Stimulated activated naive CD8-positive, alpha-beta T cell treated with anti-CD3 and anti-CD28 coated beads, Interleukin-15, Interleukin-2, amounts not matched to agents 100 U/mL and 50 U/mL, for 24 hours (primary cell): ENCODE data around the gene OSCP1.
"Not testable (repeated sequence)": the region's sequence is repeated elsewhere in the genome, so short reads cannot be mapped to it uniquely, and the experiment has no call there.

Source experiments
- ATAC-seq: fragments of 150-1000 bp; cut with Tn5 transposase; one replicate; pipeline ENCODE4 v1.10.0; 2021
- DNase-seq: peaks from one replicate; pipeline ENCODE4 v3.0.0; 2021

OSCP1 gene, protein sequence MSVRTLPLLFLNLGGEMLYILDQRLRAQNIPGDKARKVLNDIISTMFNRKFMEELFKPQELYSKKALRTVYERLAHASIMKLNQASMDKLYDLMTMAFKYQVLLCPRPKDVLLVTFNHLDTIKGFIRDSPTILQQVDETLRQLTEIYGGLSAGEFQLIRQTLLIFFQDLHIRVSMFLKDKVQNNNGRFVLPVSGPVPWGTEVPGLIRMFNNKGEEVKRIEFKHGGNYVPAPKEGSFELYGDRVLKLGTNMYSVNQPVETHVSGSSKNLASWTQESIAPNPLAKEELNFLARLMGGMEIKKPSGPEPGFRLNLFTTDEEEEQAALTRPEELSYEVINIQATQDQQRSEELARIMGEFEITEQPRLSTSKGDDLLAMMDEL

DNA sequence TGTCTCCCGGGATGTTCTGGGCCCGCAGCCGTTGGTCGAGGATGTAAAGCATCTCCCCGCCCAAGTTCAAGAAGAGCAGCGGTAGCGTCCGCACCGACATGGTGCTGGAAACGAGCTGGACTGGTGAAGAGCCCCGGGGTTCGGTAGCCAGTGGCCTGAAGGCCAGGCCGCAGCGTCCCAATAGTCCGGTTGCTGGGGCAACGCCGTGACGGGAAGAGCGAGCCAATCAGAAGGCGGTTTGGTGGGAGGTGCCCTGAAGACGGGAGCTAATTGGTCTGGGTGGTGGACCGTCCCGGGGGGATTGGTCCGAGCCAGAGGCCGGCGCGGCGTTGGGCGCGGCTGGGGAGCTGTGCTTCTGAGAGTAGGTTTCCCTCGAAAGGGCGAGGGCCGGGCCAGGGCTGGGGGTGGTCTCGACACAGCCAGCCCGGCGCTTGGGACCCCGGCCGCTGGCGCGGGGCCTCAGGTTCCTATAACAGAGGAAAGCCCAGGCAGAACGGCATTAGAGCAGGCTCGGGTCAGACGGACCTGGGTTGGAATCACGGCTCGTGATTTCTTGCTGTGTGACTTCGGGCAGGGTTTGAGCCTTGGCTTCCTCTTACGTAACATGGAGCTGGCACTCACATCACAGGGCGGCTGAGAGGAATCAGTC is at the start of gene OSCP1:
TSS of gene OSCP1 (minus strand) at position 182 of the 649 bp plus-strand sequence. CDS start at position 100, 82 bp downstream.
- ATAC-seq (peak; percentile 99), DNase-seq (peak; percentile 90)

DNA sequence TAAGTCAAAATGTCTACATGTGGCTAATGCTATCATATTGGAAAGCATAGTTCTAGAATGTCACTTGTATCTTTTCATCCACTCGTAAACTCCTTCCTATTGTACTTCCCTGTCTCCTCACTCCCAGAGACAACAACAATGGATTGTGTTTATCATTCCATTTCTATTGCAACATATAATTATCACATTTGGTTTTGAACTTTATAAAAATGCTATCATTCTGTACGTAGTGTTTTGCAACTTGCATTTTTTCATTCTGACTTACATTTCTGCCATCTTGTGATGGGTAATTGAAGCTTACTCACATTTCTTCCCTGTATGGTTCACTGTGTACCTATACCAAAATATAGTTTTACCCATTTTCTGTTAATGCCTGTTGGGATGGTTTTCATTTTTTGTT is 47.0 kb upstream of the OSCP1 start:
- DNase-seq (no peak), ATAC-seq (no peak)

DNA sequence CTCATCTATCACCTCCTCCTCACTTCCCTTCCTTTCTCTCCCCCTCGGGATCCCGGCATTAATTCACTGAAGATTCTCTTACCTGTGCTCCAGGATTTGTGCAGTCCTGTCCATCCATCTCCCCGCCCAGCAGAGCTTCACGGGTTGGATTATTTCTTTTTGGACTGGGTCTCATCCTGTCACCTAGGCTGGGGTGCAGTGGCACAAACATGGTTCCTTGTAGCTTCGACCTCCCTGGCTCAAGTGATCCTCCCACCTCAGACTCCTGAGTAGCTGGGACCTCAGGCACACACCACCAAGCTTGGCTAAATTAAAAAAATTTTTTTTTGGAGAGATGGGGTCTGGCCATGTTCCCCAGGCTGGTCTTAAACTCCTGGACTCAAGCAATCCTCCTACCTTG is 44.7 kb upstream of the OSCP1 start:
- ATAC-seq = no peak

DNA sequence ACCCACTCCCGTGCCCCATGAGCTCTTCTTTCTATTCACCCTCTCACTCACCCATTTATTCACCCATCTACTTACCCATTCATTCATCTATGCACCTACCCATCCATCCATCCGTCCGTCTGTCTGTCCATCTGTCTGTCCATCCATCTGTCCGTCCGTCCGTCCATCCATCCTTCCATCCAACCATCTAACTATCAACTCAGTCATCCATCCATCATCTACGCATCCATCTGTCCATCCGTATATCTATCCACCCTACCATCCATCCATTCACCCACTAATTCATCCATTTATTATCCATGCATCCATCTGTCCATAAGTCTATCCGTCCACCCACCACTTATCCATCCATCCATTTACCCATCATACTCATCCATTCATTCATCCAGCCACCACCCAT is 43.3 kb upstream of the OSCP1 start:
- no peak for DNase-seq
- ATAC-seq = no peak

More for the DNA sequence above, 44.7 kb upstream of the OSCP1 start:
- no peak for DNase-seq

DNA sequence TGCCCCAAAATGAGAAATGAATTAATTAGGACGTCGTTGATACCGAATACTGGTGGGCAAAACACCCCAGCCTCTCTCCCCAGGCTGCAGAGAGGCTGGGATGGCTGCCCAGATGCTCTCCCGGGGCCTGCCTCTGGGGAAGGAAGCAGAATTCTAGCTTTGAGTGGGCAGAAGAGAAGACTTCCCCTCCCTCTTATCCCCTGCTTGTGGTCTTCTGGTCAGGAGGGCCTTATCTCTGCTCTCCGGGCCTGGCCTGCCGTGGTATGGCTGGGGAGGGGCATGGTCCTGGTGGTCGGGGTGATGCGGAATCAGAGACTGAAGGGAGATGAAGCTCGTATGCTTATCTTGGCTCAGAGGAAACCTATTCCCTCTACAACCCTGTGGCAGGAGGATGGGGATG is 42.2 kb upstream of the OSCP1 start:
- DNase-seq (no peak), ATAC-seq (no peak)

DNA sequence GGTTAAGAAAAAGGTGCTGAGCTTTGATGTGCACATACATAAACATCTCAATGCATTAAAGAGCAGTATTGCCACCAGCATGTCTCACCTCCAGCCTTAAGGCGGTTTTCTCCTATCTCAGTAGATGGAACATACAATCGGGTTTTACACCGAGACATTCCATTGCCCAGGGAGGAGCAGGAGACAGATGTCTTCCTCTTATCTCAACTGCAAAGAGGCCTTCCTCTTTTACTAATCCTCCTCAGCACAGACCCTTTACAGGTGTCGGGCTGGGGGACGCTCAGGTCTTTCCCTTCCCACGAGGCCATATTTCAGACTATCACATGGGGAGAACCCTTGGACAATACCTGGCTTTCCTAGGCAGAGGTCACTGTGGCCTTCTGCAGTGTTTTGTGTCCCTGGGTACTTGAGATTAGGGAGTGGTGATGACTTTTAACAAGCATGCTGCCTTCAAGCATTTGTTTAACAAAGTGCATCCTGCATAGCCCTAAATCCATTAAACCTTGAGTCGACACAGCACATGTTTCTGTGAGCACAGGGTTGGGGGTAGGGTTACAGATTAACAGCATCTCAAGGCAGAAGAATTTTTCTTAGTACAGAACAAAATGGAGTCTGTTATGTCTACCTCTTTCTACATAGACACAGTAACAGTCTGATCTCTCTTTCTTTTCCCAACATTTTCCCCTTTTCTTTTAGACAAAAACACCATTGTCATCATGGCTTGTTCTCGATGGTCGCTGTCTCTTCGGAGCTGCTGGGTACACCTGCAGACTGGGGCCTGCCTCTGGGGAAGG is 39.2 kb upstream of the OSCP1 start:
- not testable (repeated sequence) for DNase-seq, ATAC-seq

DNA sequence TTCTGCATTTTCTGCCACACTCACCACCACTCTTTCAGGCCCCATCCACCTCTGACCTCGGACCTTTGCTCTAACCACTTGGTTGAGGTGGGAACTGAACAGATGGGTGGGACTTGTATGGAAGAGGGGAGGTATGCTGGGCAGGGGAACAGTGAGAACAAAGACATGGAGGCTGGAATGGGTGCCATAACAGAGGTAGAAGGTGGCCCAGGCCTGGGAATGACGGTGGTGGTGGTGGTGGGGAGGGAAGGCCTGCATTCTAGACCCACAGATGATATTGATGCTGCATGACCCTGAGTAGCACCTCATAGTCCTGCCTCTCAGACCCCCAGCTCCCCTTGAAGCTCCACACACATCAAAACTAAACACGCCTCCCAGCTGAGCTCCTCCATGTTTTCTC is 37.7 kb upstream of the OSCP1 start:
- DNase-seq (no peak), ATAC-seq (no peak)

DNA sequence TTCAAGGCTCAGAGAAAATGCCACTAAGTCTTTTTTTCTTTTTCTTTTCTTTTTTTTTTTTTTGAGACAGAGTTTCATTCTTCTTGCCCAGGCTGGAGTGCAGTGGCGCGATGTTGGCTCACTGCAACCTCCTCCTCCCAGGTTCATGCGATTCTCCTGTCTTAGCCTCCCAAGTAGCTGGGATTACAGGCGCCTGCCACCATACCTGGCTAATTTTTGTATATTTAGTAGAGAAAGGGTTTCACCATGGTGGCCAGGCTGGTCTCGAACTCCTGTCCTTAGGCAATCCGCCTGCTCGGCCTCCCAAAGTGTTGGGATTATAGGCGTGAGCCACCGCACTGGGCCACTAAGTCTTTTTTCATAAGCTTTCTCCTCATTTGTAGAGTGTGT is 37.1 kb upstream of the OSCP1 start:
- DNase-seq, ATAC-seq: not testable (repeated sequence)

DNA sequence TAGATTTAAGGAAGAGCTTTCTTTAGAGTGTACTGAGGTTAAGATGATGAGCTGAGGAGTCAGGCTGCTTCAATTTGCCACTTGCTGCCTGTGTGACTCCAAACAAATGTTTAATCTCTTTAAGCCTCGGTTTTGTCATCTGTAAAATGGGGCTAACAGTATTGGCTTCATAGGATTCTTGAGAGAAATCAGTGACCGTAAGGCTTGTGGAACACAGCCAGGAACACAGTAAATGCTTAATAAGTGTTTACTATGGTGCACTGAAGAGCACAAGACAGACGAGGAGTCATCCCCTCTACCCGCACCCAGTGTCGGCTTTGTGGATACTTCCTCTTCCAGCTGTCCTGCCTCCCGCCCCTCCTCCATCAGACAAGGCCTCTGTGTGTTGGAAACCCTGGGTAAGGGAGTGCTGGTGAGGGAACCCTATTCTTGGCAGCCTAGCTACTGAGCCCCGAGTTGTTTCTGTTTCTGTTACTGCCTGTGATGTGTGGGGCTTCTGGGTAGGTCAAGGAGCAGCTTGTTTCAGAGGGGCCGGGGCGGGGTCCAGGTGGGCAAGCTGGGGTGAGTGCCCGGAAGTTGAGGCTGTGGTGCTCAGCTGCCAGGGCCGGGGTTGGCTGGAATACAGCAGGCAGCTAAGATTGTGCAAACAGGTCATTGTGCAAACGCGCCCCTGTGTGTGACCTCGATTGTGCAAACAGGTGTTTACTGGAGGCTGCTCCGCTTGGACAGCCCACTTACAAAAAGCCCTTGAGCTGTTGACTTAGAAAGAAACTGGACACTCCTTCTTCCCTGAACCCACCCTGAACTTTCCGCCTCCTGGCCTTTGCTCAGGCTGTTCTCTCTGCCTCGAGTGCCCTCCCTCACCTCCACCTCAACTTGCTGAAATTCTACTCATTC is 36.4 kb upstream of the OSCP1 start:
- ATAC-seq (no peak), DNase-seq (no peak)

DNA sequence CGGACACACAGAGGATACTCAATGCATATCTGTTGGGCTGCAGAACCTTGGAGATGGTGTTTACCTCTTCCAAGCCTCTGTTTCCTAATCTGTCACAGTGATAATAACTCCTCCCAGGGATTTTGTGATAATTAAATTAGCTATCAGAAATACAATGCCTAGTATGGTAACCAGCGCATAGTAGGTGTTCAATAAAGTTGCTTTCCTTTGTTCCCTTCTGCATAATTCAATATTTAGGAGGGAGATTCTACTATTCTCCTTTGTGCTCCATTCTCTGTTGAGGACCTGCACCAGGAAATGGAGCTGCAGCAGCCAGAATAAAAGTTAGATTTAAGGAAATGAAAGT is 35.8 kb upstream of the OSCP1 start:
- DNase-seq (no peak), ATAC-seq (no peak)

DNA sequence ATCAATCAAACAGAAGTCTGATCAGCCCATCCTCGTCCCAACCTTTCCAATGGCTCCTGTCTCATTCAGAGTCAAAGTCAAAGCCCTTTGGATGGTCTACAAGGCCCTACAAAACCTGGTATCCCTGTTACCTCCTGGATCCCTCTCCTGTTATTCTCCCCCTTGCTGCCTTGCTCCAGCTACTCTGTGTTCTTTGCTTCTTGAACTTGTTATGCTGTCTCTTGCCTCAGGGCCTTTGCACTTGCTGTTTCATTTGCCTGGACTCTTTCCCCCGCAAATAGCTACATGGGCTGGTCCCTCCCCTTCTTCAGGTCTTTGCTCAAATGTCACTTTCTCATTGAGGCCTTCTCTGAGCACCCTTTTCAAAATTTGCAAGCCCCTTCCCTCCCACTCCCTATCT is 33.8 kb upstream of the OSCP1 start:
- ATAC-seq = no peak
- no peak for DNase-seq

DNA sequence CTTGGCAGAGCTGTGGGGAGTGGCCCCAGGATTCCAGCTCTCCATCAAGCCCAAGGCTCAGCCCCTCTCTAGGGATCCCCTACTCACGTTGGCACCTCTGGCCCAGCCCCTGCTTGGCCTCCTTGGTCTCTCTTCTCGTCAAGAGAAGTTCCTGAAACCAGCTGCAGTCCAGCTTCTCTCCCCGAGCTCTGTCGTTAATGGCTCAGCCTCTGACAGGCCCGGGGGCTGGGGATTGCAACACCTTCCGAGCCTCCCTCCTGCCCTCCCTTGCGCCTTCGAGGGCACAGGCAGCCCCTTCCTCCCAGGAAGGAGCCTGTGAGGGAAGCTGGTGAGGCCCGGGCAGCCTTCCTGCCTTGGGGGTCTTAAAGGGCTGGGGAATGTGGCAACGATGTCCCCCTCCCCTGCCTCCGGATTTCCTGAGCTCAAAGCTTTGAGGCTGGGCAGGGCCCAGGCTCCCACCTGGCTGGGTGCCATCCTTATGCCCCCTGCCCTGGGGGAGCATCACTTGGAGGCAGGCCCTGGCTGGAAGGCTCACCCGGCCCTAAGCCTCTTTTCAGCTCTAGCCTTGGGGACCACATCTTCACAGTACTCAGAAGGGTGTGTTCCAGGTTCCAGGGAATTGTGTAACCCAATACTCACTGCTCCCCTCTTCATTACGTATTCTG is 32.6 kb upstream of the OSCP1 start, which contains the start of gene CSF3R:
TSS of gene CSF3R (minus strand) at position 190 of the 665 bp plus-strand sequence. CDS start 3,417 bp downstream, outside the sequence.
- no peak for DNase-seq
- no peak for ATAC-seq

DNA sequence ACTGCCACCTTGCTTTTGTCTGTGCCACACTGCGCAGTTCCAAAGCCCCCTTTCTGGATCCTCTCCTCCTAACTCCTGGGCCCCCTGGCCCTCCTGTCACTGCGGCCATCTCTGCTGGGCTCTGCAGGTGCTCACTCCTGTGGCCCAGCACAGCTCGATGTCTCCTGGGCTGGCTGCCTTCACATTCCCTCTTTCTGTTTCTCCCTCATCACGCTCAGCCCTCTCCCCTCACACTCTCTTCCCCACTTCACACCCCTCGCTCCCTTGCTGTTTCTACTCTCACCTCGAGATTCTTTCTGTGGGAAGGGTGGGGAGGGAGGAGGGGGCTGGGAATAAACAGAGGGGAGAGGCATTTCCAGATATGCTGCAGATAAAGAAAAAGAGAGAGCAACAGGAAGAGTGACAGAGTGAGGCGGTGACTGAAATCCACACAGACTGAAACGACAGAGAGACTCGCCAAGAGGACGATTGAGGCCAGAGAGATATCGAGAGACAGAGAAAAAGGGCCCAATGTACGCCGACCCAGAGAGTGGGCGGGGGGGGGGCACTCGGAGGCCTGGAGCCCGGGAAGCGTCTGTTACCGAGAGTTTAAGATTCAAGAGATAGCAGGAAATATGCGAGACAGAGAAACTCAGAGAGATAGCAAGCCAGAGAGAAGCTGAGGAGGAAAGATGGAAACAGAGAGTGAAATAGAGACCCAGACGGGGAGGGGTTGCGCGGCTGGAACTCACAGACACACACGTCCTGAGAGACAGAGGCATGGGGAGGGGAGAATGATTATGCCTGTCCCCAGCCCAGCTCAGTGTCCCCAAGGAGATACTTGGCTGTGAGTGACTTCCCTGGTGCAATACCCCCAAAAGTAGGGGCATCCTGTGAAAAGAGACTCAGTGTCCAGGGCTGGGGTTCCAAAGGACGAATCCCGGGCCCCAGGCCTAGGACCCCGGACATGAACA is 31.8 kb upstream of the OSCP1 start:
- ATAC-seq (no peak), DNase-seq (no peak)

DNA sequence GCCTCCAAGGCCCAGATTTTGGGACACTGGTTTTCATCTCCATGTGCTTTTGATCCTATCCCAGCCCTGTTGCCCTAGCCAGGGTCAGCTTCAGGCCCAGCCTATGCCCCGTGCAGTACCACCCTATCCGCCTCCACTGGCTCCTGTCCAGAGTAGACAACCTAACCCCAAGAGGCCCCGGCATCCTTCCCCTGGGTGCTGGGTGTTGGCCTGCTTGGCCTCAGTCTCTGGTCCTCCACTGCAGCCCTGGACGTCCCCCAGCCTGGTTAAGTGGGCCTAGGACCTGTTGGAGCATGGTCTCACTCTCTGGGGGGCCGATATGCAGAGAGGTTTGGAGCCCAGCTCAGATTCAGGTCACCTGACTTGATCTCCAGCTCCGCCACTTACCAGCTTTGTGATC is 30.8 kb upstream of the OSCP1 start:
- no peak for ATAC-seq
- DNase-seq = no peak

DNA sequence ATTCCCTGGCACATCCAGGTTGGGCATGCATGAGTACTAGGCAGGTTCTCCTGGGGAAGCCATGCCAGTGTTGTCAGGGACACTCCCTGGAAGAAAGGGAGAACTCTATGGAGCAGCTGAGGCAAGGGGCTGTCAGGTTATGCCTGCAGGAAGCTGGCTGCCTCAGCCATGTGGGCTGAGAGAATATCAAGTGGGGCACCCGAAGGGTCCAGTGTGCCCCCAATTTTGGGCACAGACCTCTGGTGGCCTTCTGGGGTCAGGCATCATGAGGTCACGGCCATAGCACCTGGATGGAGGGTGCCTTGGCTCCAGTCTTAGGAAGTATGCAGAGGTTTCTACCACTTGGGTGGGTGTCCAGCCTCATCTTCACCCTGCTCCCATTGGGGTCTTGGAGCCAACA is 29.9 kb upstream of the OSCP1 start:
- ATAC-seq = no peak
- no peak for DNase-seq

DNA sequence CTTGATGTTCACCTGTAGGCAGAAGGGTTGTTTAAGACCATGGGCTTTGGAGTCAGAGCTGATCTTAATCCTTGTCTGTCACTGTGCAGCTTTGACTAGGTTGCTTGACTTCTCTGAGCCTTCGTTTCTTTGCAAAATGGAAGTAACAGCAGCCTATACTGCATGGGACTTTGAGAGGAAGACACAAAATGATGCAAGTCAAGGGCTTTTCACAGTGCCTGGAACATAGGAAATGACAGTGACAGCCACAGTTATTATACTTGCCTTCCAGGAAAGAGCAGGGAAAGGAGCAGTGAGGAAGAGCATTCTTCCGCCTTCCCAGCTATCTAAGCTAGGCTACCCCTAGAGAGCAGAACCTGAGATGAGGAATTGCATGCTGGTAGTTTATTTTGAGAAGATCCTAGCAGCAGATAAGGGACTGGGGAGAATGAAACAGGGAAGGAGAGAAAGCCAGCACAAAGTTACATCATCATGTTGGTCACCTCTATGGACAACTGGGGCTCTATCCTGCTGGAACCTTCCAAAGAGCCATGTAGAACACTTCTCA is 29.3 kb upstream of the OSCP1 start:
- DNase-seq = no peak
- ATAC-seq = no peak

DNA sequence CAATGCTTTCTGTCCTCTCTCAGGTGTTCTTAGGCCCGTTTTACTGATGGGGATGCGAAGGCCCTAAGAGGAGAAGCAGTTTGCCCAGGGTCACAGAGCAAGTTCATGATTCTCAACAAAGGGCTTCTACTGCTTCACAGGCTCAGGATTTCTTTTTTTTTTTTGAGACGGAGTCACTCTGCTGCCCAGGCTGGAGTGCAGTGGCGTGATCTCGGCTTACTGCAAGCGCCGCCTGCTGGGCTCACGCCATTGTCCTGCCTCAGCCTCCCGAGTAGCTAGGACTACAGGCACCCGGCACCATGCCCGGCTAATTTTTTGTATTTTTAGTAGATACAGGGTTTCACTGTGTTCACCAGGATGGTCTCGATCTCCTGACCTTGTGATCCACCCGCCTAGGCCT is 27.4 kb upstream of the OSCP1 start:
- not testable (repeated sequence) for ATAC-seq, DNase-seq

DNA sequence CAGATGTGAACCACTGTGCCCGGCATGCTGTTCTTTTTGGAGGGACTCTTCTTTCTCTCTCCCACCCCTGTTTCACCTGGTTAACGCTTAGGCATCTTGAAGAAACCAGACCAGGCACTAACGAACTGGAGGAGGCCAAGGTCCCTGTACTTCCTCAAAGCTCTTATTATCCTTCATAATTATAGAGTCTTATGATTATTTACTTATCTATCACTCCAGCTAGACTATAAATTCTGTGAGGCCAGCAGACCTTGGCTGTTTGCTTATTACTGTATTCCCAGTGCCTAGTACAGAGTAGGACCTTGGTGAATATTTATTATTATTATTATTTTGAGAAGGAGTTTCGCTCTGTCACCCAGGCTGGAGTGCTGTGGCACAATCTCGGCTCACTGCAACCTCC is 26.7 kb upstream of the OSCP1 start:
- no peak for DNase-seq
- ATAC-seq = no peak

DNA sequence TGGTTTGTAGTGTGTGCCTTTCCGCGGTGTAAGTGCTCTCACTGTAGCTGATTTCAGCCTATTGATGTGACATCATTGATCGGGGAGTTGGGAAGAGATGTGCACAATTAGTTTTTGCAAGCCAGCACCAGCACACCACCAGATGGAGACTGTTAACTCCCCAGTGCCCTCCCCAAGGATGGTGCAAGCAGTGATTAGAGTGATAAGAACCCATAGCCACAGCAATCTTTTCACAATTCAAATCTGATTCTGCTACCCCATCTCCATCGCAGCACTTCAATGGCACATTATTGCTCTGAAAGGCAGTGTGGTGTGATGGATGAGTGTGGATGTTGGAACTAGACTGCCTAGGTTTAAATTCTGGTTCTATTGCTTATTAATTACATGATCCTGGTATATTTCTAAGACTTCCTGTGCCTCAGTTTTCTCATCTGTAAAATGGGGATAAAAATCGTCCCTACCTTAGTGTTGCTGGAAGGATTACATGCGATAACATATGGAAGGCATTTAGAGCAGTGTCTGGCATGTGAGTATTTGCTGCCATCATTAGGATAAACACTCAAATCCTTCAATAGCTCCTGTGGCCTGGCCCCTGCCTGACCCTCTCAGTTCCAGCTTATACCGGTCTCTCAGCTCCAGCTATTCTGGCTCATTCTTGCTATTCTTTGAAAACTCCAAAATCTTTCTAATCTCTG is 25.8 kb upstream of the OSCP1 start:
- ATAC-seq (no peak), DNase-seq (no peak)
